ENCODE measurements around the gene CLCN1. TPM values are rescaled to one million over a fixed set of nuclear protein-coding genes. Genes with fewer than 3 reads are reported as not detected.

Gene CLCN1
- total and polyA plus RNA-seq, 2 of the 8 experiments (the other 6 are each of a cell fraction or from before 2014, with no cell fraction given): 0.36 to 0.41 TPM

DNA sequence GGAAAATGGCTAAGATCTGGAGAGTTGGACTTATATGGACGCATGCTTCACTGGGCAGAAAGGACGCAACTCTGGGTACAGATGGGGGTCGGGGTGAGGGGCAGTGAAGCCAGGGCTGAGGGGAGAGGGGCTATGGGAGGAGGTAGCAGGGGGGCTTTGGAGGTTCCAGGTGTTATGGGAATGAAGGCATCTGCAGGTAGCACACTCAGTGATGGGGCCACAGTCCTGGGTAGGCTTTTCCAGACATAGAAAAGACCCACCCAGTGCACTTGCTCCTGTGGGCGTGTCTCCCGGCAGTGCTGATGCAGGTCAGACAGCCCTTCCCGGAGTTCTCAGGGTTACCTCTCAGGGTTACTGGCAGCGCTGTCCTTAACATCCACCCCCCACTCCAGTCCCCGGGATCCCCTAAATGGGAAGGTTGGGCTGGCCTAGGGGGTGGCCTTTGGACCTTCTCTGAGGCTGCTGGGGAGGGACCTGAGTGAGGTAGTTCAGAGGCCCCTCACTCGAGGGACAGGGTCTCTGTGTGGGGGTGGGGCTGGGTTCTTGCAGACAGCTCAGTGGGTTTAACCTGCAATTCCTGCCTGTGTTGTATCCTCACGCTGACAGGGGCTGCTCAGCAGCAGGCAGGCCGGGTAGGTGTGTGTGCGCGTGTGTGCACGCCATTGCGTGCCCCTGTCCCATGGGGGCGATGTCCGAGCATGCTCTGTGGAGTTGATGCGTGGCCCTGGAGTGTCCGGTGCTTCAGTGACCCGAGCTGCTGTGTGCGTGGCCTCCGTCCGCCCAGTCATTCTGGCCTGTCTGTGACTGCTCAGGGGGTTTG, 71.5 kb downstream of the CLCN1 start:
- WGBS, 2 experiments (ENCODE audit: extremely low coverage in 1 of 2, insufficient coverage in 1 of 2, insufficient read length in 1 of 2, insufficient replicate concordance in 2 of 2, low coverage in 1 of 2, low lambda C conversion rate in 2 of 2, missing lambda C conversion rate in 1 of 2): 84% methylated on average over 23 of the region's 23 CpGs; no CpG with 5 or more reads in 1 of the 2 experiments
- Histone ChIP-seq H4K8ac (ENCODE audit: extremely low read depth, insufficient read depth, low read length) (no peak overlapping the region), H2BK20ac (ENCODE audit: low read length) (no peak overlapping the region), H3K36me3 (ENCODE audit: control insufficient read depth in 2 of 4, insufficient read depth in 4 of 4, low read length in 3 of 4) (peaks cover 22 to 77% (median 48%) of the 10 kb centered on the region in 4 experiments), H3K23me2 (ENCODE audit: low read depth, low read length) (peaks cover 5% of the 10 kb centered on the region; the same call in 1 of the 2 replicates), H2AK5ac (ENCODE audit: low read depth, low read length) (no peak overlapping the region), H3K4me3 (ENCODE audit: extremely low read depth in 1 of 4, insufficient read depth in 2 of 4, low read depth in 3 of 4, low read length in 4 of 4) (no peak overlapping the region), H2AFZ (ENCODE audit: low read length) (no peak overlapping the region), H3K4me1 (replicated peaks in 1 of 4; ENCODE audit: control insufficient read depth in 3 of 4, insufficient read depth in 4 of 4, low read length in 3 of 4) (peaks cover 2 to 15% (median 4%) of the 10 kb centered on the region in 4 experiments; a peak in 6 of 7 replicates), H2BK5ac (ENCODE audit: low read depth, low read length) (peak overlapping the region; percentile 78; the same call in 1 of the 2 replicates), H4K91ac (replicated peaks; ENCODE audit: insufficient read length, low read length) (no peak overlapping the region), H3K27me3 (replicated peaks in 1 of 4; ENCODE audit: control insufficient read depth in 3 of 4, extremely low read depth in 1 of 4, insufficient read depth in 3 of 4, low read length in 3 of 4) (no peaks in the 10 kb centered on the region), H3K9ac (replicated peaks in 1 of 4; ENCODE audit: extremely low read depth in 1 of 4, low read depth in 3 of 4, low read length in 3 of 4) (no peak overlapping the region), H3K79me1 (ENCODE audit: low read depth, low read length) (peaks cover 29% of the 10 kb centered on the region), H2BK12ac (ENCODE audit: low read depth, low read length) (0 out of 2 replicates have a peak overlapping the region, but pooled peaks have one; percentile 39), H2BK15ac (ENCODE audit: low read length) (no peak overlapping the region), H3K4me2 (ENCODE audit: insufficient read depth in 1 of 2, low read depth in 2 of 2, low read length in 2 of 2) (no peak overlapping the region), H2BK120ac (replicated peaks; ENCODE audit: low read depth, low read length) (no peak overlapping the region), H3K4ac (replicated peaks; ENCODE audit: insufficient read length, low read depth, low read length) (peak overlapping the region; percentile 54), H3K23ac (ENCODE audit: insufficient read length) (no peak overlapping the region), H3K27ac (ENCODE audit: low read depth, low read length) (peak overlapping the region; percentile 39; the same call in 1 of the 2 replicates), H3K79me2 (ENCODE audit: control insufficient read depth in 1 of 2, insufficient read depth in 2 of 2, low read length in 2 of 2) (peaks cover 3 to 38% of the 10 kb centered on the region in 2 experiments; a peak in 3 of 4 replicates), H4K5ac (ENCODE audit: insufficient read length, low read depth, low read length) (no peak overlapping the region), H3K9me3 (ENCODE audit: insufficient read depth in 2 of 2, low read depth in 1 of 2, low read length in 1 of 2) (no peaks in the 10 kb centered on the region), H3K14ac (ENCODE audit: insufficient read length) (no peak overlapping the region), H3K18ac (ENCODE audit: extremely low read depth, low read length) (no peak overlapping the region), H3K56ac (replicated peaks; ENCODE audit: insufficient read length, low read depth, low read length) (no peak overlapping the region), H4K20me1 (replicated peaks in 1 of 2; ENCODE audit: control insufficient read depth in 1 of 2, insufficient read depth in 2 of 2, low read length in 2 of 2) (peaks cover 49 to 64% of the 10 kb centered on the region in 2 experiments)
- POLR2A ChIA-PET (ENCODE audit: partially characterized antibody): interaction anchor here (0.6 to 25.2 kb wide), 12 partner anchors 9 to 114 kb away, joined by 3 to 518 read pairs (median 10); partner anchors contain the start of genes EPHA1, FAM131B and ZYX
- CTCF ChIA-PET (ENCODE audit: partially characterized antibody): interaction anchor here (0.6 to 23.5 kb wide), 24 partner anchors 10 to 128 kb away, joined by 3 to 359 read pairs (median 5); partner anchors contain the start of genes CLCN1, EPHA1 and ZYX
- no peak for FAIRE-seq
- DNase-seq (ENCODE audit: low read depth in 1 of 2, low spot score in 2 of 2): peak in 1 of 2 experiments; percentile 62
- TF ChIP-seq, protein P1, sequence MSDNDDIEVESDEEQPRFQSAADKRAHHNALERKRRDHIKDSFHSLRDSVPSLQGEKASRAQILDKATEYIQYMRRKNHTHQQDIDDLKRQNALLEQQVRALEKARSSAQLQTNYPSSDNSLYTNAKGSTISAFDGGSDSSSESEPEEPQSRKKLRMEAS (IDR thresholded peaks at IDR 0.05): peak; percentile 22; the same call in 1 of the 2 replicates
- no peak for TF ChIP-seq GTF2F1 (IDR thresholded peaks at IDR 0.05; ENCODE audit: borderline replicate concordance, low read depth, low read length)
- TF ChIP-seq RAD21 (IDR thresholded peaks at IDR 0.05 in 1 of 2, conservative IDR thresholded peaks at IDR 0.05 in 1 of 2; ENCODE audit: low read depth in 2 of 2, low read length in 2 of 2): peak; percentile 31 to 34
- no peak for TF ChIP-seq CTBP2 (IDR thresholded peaks at IDR 0.05; ENCODE audit: borderline replicate concordance, insufficient read depth, insufficient read length, low read length)
- TF ChIP-seq TCF12 (IDR thresholded peaks at IDR 0.05; ENCODE audit: low read depth, low read length): no peak
- TF ChIP-seq ZNF274 (IDR thresholded peaks at IDR 0.05; ENCODE audit: borderline replicate concordance, extremely low read depth, low read length): no peak
- no peak for TF ChIP-seq JUND (IDR thresholded peaks at IDR 0.05; ENCODE audit: low read length)
- TF ChIP-seq KDM4A (IDR thresholded peaks at IDR 0.05; ENCODE audit: low read depth, low read length, severe bottlenecking): no peak
- no peak for TF ChIP-seq CHD2 (IDR thresholded peaks at IDR 0.05; ENCODE audit: low read length)
- TF ChIP-seq EGR1 (IDR thresholded peaks at IDR 0.05; ENCODE audit: borderline replicate concordance, low read depth, low read length): no peak
